Adipose tissue (tissue), 3 donors: ENCODE measurements around the gene FUT9. TPM values are rescaled to one million over a fixed set of nuclear protein-coding genes. Genes with fewer than 3 reads are reported as not detected.

Experiments
- H3K27ac ChIP-seq: one replicate; pipeline ENCODE4 v1.5.1; 2013; ENCODE audit warnings: low read depth, low read length
- WGBS, 3 donors: extraction: QIAGEN DNeasy Blood & Tissue Kit; methylation state at CpG; one replicate each; pipeline ENCODE4 v1.1.7; 2013; 5-methylcytosine and 5-hydroxymethylcytosine counted together
- polyA plus RNA-seq, 3 donors: library from polyadenylated mRNA; stranded (reverse); fragments of 200-250 nt; gene quantifications; one replicate each; pipeline ENCODE4 v1.2.3, GENCODE V29; 2013
- donor health status: healthy with polysubstance abuse.
- donor health status: Bipolar disorder and iron deficiency.
- donor health status: healthy.

Gene FUT9
- polyA plus RNA-seq, 3 donors = 0.05 to 0.16 TPM; not detected in 1

DNA sequence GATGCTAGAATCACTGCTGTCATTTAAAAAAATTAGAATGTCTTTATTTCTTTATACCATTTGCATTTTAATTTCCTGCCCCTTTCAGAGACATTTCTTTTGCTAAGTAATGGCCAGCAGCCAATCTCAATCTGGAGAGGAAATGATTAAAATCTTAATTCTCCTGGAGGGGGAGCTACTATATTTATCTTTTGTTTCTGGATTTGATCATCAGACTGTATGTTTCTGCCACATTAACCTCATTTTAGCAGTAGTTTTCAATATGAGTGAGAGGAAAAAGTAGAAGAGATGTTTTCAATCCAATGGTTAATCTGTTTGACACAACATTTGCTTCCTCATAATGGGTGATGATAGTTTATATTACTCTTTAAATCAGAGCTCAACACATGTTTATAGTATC is 138.0 kb downstream of the FUT9 start:
- no peak overlapping the region for H3K27ac ChIP-seq

- H3K27ac ChIP-seq = no peak overlapping the region
- 50 to 67% (median 64%) methylated on average over 4 of the region's 4 CpGs for WGBS, 3 donors
These were observed 140.7 kb downstream of the FUT9 start for GRCh38 chr6:96156425-96156824.

DNA sequence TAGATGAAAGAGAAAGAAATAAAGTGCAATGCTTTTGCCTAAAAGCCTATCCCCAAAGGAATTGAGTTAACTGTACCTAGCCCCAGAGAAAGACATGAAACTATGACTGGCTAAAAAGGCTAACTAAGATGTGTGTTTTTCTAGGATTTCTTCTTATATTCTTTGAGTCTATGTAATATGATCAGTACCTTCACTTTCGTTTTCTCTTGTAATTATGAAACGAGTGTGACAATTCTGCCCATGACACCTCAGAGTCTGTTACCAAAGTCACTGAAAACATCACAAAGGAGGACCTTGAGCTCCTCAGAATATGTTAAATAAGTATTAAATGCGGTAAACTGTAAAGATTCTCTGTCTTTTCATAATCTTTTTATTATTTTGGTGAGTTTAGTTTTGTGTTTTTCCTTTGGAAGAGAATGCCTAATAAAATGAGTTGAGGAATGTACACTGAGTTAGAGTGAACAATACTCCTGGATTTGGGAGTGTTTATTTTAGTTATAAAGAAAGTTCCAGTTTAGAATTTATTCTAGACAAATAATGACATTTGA is 141.3 kb downstream of the FUT9 start:
- H3K27ac ChIP-seq = no peak overlapping the region
- WGBS, 3 donors = 21 to 42% (median 41%) methylated on average over 3 of the region's 3 CpGs

DNA sequence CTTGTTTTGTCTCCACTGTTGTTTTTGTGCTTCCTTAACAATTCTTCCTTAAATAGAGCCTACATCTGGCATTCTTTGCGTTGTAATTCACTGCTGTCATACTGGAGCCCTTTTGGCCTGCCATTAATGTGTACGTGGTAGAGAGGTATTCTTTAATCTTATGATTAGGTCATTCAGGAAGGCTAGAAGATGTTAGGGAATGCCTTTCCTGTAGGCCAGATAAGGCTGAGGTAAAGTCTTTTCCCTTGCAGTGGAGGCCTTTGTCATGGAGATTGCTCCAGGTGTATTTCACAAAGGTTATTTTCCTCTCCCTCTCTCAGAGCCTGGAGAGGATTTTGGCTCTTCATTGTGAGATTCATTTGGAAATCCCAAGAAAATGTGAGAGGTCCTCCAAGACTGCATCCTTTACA is 146.9 kb downstream of the FUT9 start:
- H3K27ac ChIP-seq = no peak overlapping the region
- WGBS, 3 donors = 19 to 23% (median 21%) methylated on average over 2 of the region's 2 CpGs

- no peak overlapping the region for H3K27ac ChIP-seq
These were observed 149.0 kb downstream of the FUT9 start for GRCh38 chr6:96164802-96165201.

DNA sequence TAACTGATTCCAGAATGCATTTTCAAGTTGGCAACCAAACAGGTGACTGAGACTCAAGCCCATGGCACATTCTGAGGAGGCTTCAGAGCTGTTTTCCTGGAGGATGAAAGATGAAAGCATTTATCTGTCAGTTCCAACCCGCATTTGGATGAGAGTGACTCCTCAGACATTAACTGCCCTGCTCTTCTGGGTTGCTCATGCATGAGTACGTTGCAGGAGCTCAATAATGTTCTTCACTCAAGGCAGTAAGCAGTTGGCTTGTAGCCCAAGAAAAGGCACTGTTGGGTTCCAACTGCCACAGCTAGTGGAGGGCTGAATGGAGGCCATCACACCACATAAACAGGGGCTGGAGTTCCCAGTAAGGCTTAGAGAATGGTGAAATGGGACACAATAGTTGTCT is 155.3 kb downstream of the FUT9 start:
- WGBS, 3 donors = 59 to 80% (median 75%) methylated on average over 2 of the region's 2 CpGs

GRCh38 chr6:96184798-96185197 is 169.0 kb downstream of the FUT9 start:
- 1 to 17% (median 2%) methylated on average over 2 of the region's 2 CpGs for WGBS, 3 donors
- no peak overlapping the region for H3K27ac ChIP-seq

More for the DNA sequence above, 155.3 kb downstream of the FUT9 start:
- no peak overlapping the region for H3K27ac ChIP-seq

DNA sequence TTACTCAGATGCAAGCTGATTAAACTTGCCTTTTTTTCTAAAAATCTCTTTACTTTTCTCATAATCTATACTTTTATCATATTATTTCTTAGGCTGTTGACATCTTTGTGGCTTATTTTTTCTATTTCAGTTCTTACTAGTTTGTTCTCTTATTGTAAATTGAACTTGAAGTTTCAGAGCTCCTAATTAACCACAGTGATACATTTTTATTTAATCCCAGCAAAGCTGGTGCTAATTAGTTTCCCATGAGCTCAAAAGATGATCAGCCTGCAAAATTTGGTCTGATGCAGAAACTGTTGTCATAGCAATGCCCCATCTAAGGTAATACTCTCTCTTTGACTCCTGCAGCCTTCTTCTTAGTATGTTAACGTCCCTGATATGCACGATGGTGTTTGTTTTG is 170.3 kb downstream of the FUT9 start:
- H3K27ac ChIP-seq = no peak overlapping the region
- 39 to 55% (median 53%) methylated on average over 2 of the region's 2 CpGs for WGBS, 3 donors

DNA sequence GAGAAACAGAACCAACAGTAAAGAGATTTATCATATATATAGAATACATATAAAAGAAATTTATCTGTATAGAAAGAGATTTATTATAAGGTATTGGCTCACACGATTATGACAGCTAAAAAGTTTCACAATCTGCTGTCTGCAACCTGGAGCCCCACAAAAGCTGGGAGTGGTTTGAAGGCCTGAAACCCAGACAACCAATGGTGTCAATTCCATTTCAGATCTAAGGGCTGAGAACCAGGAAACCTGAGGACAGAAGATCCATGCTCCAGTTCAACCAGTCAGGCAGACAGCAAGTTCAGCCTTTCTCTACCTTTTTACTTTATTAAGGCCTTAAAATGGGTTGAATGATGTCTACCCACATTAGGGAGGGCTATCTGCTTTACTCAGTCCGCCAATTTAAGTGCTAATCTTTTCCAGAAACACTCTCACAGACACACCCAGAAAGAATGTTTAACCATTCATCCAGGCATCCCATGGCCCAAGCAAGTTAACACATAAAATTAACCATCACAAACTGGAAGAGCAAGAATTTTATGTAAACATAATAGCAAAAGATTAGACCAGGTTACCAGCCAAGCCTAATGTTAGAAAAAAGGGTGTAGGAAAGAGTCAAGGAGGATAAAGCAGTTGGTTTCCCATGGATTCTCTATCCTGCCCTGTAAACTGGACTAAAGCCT is 170.9 kb downstream of the FUT9 start:
- 29 to 40% (median 34%) methylated on average over 2 of the region's 2 CpGs for WGBS, 3 donors

GRCh38 chr6:96194675-96195074 is 178.9 kb downstream of the FUT9 start:
- WGBS, 3 donors = 16 to 26% (median 18%) methylated on average over 1 of the region's 1 CpG
- no peak overlapping the region for H3K27ac ChIP-seq

More for the DNA sequence above, 170.9 kb downstream of the FUT9 start:
- no peak overlapping the region for H3K27ac ChIP-seq

DNA sequence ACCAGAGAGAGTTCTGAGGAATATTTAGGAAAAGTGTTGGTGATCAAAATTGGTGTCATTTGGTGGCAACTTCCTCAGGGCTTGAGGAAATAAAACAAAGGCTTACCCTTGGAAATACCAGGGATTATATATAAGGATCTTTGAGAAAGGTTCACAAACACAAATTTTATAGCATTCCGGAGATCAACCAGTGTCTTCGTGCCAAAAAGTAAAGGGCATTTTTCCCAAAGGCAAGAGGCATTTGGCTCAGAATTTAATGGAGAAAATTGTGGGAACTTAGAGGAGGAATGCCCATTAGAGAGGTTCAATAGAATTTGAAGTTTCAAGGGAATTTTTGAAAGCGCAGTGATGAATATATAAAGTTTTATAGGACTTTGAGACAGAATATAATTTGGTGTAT is 179.5 kb downstream of the FUT9 start:
- no peak overlapping the region for H3K27ac ChIP-seq
- 72 to 88% (median 81%) methylated on average over 3 of the region's 3 CpGs for WGBS, 3 donors

- no peak overlapping the region for H3K27ac ChIP-seq
- WGBS, 3 donors = 44 to 52% (median 46%) methylated on average over 3 of the region's 3 CpGs
These were observed 180.9 kb downstream of the FUT9 start for GRCh38 chr6:96196633-96197032.

GRCh38 chr6:96197241-96197640 is 181.5 kb downstream of the FUT9 start:
- H3K27ac ChIP-seq = no peak overlapping the region

DNA sequence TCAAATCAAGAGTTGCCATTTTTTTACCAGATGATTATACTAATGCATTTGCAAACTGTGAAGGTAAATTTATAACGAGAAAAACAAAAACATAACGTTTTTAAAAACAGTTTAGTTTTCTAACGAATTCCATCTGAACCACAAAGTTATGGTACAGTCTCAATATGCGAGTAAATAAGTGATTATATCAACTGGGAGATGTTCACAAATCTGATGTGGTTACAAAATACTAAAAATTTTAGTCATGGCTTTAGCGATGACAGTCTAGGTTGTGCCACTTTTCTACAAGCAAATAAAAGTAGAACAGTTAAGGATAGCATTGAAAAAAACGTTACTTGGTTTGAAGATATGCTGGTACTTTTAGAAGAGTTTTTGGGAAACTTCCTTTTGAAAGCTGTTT is 186.8 kb downstream of the FUT9 start:
- 65 to 79% (median 77%) methylated on average over 6 of the region's 6 CpGs for WGBS, 3 donors

DNA sequence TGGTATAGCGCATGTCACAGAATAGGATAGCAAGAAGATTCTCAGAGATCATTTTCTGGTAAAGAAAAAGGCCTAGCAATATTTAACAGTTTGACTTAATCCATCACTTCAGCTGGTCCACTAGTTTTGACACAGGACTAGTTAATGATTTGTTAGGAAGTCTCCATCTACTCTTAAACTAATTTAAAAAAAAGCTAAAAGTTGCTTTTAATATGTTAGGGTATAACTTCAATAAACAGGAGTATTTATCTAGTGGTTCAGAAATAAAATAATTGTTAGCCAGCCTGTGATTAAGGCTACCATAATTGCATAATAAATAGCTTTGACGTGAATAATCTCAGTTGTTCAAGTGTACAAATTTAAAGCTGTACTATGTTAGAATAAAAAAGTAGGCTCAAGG is 195.6 kb downstream of the FUT9 start:
- 55 to 82% (median 76%) methylated on average over 2 of the region's 2 CpGs for WGBS, 3 donors
- H3K27ac ChIP-seq = no peak overlapping the region

More for the DNA sequence above, 186.8 kb downstream of the FUT9 start:
- H3K27ac ChIP-seq = no peak overlapping the region

GRCh38 chr6:96212066-96212465 is 196.3 kb downstream of the FUT9 start:
- no peak overlapping the region for H3K27ac ChIP-seq

DNA sequence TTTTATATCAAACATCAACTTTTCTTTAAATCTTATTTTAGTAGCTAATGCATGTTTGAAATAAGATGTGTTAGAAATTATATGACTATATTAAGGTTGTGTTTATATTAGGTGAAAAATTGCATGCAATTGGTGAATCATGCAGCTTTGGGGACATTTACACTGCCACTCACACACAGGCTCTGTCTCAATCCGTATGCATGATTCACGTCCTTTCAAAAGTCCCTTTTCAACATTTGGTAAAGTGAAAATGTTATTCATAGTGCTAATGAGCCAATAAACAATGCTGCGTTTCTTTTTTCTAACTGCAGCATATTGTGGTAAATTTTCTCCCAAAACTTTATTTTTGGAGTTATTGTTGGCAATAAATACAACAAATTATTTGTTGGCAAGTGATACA is 198.0 kb downstream of the FUT9 start:
- no peak overlapping the region for H3K27ac ChIP-seq
- WGBS, 3 donors = 74 to 79% (median 75%) methylated on average over 3 of the region's 3 CpGs

DNA sequence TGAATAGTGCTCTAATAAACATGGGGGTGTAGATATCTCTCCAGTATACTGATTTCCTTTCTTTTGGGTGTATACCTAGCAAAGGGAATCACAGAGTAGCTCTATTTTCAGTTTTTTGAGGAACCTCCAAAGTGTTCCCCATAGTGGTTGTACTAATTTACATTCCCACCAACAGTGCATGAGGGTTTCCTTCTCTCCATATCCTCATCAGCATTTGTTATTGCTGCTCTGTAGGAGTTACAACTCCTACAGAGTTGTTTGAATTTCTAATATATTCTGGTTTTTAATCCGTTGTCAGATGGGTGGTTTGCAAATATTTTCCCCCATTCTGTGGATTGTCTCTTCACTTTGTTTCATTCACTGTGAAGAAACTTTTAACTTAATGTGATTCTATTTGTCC is 207.9 kb downstream of the FUT9 start:
- 15 to 37% (median 23%) methylated on average over 1 of the region's 1 CpG for WGBS, 3 donors
- H3K27ac ChIP-seq = no peak overlapping the region

DNA sequence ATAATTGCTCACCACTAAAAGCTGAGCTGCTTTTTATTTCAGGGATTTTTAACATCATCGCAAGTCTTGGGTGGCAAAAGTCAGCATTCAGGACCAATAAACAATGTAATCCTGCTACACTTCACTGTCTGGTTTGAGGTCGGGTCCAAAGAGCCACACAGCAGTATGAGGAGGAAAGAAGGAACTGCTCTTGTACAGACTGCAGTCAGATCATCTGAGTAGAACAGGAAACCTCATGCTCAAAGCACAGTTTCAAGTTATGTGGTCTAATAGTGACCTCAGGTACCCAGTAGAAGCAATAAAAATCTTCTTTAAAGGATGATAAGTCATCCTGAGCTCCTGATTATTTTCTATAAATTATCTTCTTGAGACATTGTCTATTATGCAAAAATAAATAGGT is 211.4 kb downstream of the FUT9 start:
- 57 to 77% (median 65%) methylated on average over 2 of the region's 2 CpGs for WGBS, 3 donors
- no peak overlapping the region for H3K27ac ChIP-seq

GRCh38 chr6:96234444-96234843 is 218.7 kb downstream of the FUT9 start:
- no peak overlapping the region for H3K27ac ChIP-seq
- 63 to 79% (median 73%) methylated on average over 2 of the region's 2 CpGs for WGBS, 3 donors

DNA sequence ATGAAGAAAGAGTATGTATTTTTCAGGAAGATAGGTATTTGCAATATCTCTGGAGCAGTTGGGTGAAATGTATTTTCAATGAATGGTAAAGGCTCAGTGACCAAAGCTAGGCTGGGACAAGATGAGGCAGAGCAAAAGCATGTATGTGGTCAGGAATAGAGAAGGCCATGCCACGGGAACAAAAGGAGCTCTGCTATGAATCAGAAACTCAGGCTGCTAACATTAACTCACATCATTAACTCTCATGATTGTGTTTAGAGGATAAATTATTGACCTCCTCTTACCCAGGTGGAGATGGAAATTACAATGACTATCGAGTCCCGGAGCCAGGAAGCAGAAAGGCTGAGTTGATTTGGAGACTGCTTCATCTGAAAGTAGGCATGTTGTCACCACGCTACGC is 220.2 kb downstream of the FUT9 start:
- 80 to 87% (median 85%) methylated on average over 5 of the region's 5 CpGs for WGBS, 3 donors
- H3K27ac ChIP-seq = no peak overlapping the region
